ENCODE data around the gene GRIN2C. TPM values are rescaled to one million over a fixed set of nuclear protein-coding genes. Genes with fewer than 3 reads are reported as not detected.
A peak's percentile ranks its signal among the peaks of the same experiment; 100 is the strongest.

Gene GRIN2C
- total and polyA plus RNA-seq, 9 of the 15 experiments (the other 6 are each of a cell fraction or from before 2014, with no cell fraction given), result under 0.01 to 0.33 (median 0.10) TPM; not detected in 2

- H3K36me3 ChIP-seq (ENCODE audit: control insufficient read depth, insufficient read depth, low read length), result no peaks in the 10 kb centered on the region
- ChIA-PET POLR2A (interaction anchor here (0.6 to 2.7 kb wide), 11 partner anchors 8 to 298 kb away, joined by 3 to 7 read pairs (median 3); no protein-coding TSS in a partner anchor), CTCF (ENCODE audit: low intra/inter-chr PET ratio) (no interaction called here)
- H3K9ac ChIP-seq (ENCODE audit: insufficient read depth in 1 of 2, low read depth in 2 of 2, low read length in 2 of 2), result peak overlapping the region; percentile 40 to 88
- peak overlapping the region; percentile 53 for H3K4me2 ChIP-seq (ENCODE audit: insufficient read depth, low read length)
- peak overlapping the region; percentile 75 for H3K27ac ChIP-seq (ENCODE audit: extremely low read depth, low read depth, low read length)
- H3K9me1 ChIP-seq (ENCODE audit: control insufficient read depth, insufficient read depth, low read length), result no peaks in the 10 kb centered on the region
- no peaks in the 10 kb centered on the region for H3K9me3 ChIP-seq (replicated peaks; ENCODE audit: control insufficient read depth, insufficient read depth, low read depth, low read length)
- in situ Hi-C loops (cut with MboI), result no loop called here
- no TSS peak for BruUV-seq (replicated peaks)
- peak overlapping the region; percentile 84 for H2AFZ ChIP-seq (ENCODE audit: low read depth, low read length)
- peak; percentile 62 for ATAC-seq
- peak; percentile 77 for FAIRE-seq
- H3K79me2 ChIP-seq (ENCODE audit: control insufficient read depth, insufficient read depth, low read length), result peaks cover 3% of the 10 kb centered on the region; the same call in 2 of the 3 replicates
- H3K27me3 ChIP-seq (ENCODE audit: control insufficient read depth in 2 of 2, insufficient read depth in 2 of 2, low read length in 2 of 2), result no peaks in the 10 kb centered on the region
- intact Hi-C loops (cut with micrococcal nuclease), result loop anchor here (10.0 kb wide), 1 partner anchor 157 kb away; no protein-coding TSS in a partner anchor
- H3K4me3 ChIP-seq, result no peak overlapping the region
- H3K4me1 ChIP-seq (replicated peaks in 1 of 2; ENCODE audit: control insufficient read depth in 2 of 2, insufficient read depth in 2 of 2, low read length in 2 of 2), result peaks cover 45 to 46% of the 10 kb centered on the region in 2 experiments
- H4K20me1 ChIP-seq (replicated peaks; ENCODE audit: control insufficient read depth, insufficient read depth, low read length), result no peaks in the 10 kb centered on the region
- 16% methylated on average over 17 of the region's 19 CpGs for WGBS (ENCODE audit: insufficient coverage, low coverage, missing lambda C conversion rate)
- peak; percentile 72 to 85 (median 79) for DNase-seq (ENCODE audit: extremely low read depth in 1 of 4, low spot score in 3 of 4)
- TF ChIP-seq TFAP4 (CRISPR knock-in tag; IDR thresholded peaks at IDR 0.05; ENCODE audit: borderline replicate concordance), result peak; percentile 61; the same call in 1 of the 2 replicates
- TF ChIP-seq HNRNPL (IDR thresholded peaks at IDR 0.05; ENCODE audit: low read depth, low read length), result no peak
- peak; percentile 15 for TF ChIP-seq RBBP5 (IDR thresholded peaks at IDR 0.05; ENCODE audit: borderline replicate concordance, insufficient read depth, low read length, poor library complexity, severe bottlenecking)
- TF ChIP-seq MAZ (CRISPR knock-in tag; conservative IDR thresholded peaks at IDR 0.05 in 1 of 2, IDR thresholded peaks at IDR 0.05 in 1 of 2), result peak in 1 of 2 experiments; percentile 23; a peak in 1 of 4 replicates
- TF ChIP-seq RCOR1 (IDR thresholded peaks at IDR 0.05; ENCODE audit: borderline replicate concordance in 1 of 2, low read depth in 2 of 2, low read length in 2 of 2), result no peak; a peak in 1 of 4 replicates
- TF ChIP-seq GATA2 (CRISPR knock-in tag; IDR thresholded peaks at IDR 0.05), result no peak
- TF ChIP-seq PYGO2 (tag; IDR thresholded peaks at IDR 0.05), result no peak
- TF ChIP-seq ZBTB49 (CRISPR knock-in tag; IDR thresholded peaks at IDR 0.05; ENCODE audit: borderline replicate concordance), result no peak
- TF ChIP-seq EZH2 (IDR thresholded peaks at IDR 0.05; ENCODE audit: borderline replicate concordance, low read depth, low read length), result no peak
- TF ChIP-seq FOXP4 (CRISPR knock-in tag; IDR thresholded peaks at IDR 0.05; ENCODE audit: borderline replicate concordance), result no peak
- TF ChIP-seq JUND (IDR thresholded peaks at IDR 0.05; ENCODE audit: borderline replicate concordance, low read depth, low read length), result peak; percentile 12; the same call in 1 of the 2 replicates
- no peak for TF ChIP-seq JUND (tag; IDR thresholded peaks at IDR 0.05; ENCODE audit: borderline replicate concordance, low read depth, low read length)
- TF ChIP-seq CC2D1A (IDR thresholded peaks at IDR 0.05), result no peak
- peak; percentile 31; the same call in 1 of the 2 replicates for TF ChIP-seq RFX1 (IDR thresholded peaks at IDR 0.05)
These were observed 18.2 kb upstream of the GRIN2C start for GRCh38 chr17:74877592-74878548.

All from K562 (cell line).